HEK293 (cell line): ENCODE measurements around the gene LHX4.

Experiments used
- CTCF ChIA-PET: fragments of 350-600 bp; formaldehyde crosslinking; extraction: SDS; loops from one replicate; lab custom pipeline; 2021; ENCODE audit warnings: antibody characterized with exemption; lab: Yijun Ruan, JAX
- POLR2A ChIA-PET: fragments of 300-600 bp; formaldehyde crosslinking; extraction: SDS; loops from one replicate; lab custom pipeline; 2020; ENCODE audit warnings: antibody characterized with exemption, inconsistent platforms; lab: Yijun Ruan, JAX
- H3K27ac ChIP-seq: fragments of 200-500 bp; sonication (Bioruptor generic); 2 replicates; pipeline ENCODE4 v1.5.1; 2014; ENCODE audit warnings: low read depth, low read length, control low read depth, inconsistent platforms; ENCODE audit errors: extremely low read depth
- H3K36me3 ChIP-seq, 2 experiments: fragments of 200-500 bp in 1 of 2; sonication (Bioruptor generic) in 1 of 2; 1 replicate in 1 of 2; 2 replicates in 1 of 2; pipeline ENCODE4 v1.5.1; 2014 to 2017; ENCODE audit warnings: inconsistent platforms in 2 of 2, low read length in 2 of 2; ENCODE audit not compliant: control insufficient read depth in 2 of 2, insufficient read depth in 1 of 2
- H3K4me1 ChIP-seq: fragments of 200-500 bp; sonication (Bioruptor generic); 2 replicates; pipeline ENCODE4 v1.5.1; 2014; ENCODE audit warnings: mild to moderate bottlenecking, low read length, inconsistent platforms; ENCODE audit not compliant: control insufficient read depth, insufficient read depth
- H3K4me3 ChIP-seq: 2 replicates; pipeline ENCODE4 v1.5.1; 2011; ENCODE audit warnings: low read depth, mild to moderate bottlenecking, control low read depth, low read length, moderate library complexity
- H3K9me3 ChIP-seq: fragments of 200-500 bp; sonication (Bioruptor generic); 2 replicates; pipeline ENCODE4 v1.5.1; 2014; ENCODE audit warnings: low read depth, low read length, inconsistent platforms; ENCODE audit not compliant: control insufficient read depth, insufficient read depth
- BCL11B ChIP-seq: fragments of 450-650 bp; formaldehyde crosslinking; IDR thresholded peaks from 2 replicates; pipeline ENCODE4 v1.5.1; 2016; ENCODE audit warnings: low read depth, missing biosample characterization, missing genetic modification characterization
- EGR2 ChIP-seq: fragments of 450-650 bp; formaldehyde crosslinking; IDR thresholded peaks from 2 replicates; pipeline ENCODE4 v1.5.1; 2016; ENCODE audit warnings: low read depth, missing biosample characterization, missing genetic modification characterization
- GFI1B ChIP-seq: fragments of 450-650 bp; formaldehyde crosslinking; IDR thresholded peaks from 2 replicates; pipeline ENCODE4 v1.5.1; 2016; ENCODE audit warnings: missing biosample characterization, missing genetic modification characterization
- HOXC10 ChIP-seq: sonication (generic); formaldehyde crosslinking; IDR thresholded peaks from 2 replicates; pipeline ENCODE4 v1.8.1; 2023; ENCODE audit warnings: mild to moderate bottlenecking, missing genetic modification reagents
- KLF7 ChIP-seq: fragments of 450-650 bp; formaldehyde crosslinking; IDR thresholded peaks from 2 replicates; pipeline ENCODE4 v1.5.1; 2016; ENCODE audit warnings: missing biosample characterization, missing genetic modification characterization, borderline replicate concordance
- OVOL3 ChIP-seq: fragments of 450-650 bp; formaldehyde crosslinking; IDR thresholded peaks from 2 replicates; pipeline ENCODE4 v1.5.1; 2016; ENCODE audit warnings: missing biosample characterization, missing genetic modification characterization
- ZBTB48 ChIP-seq: fragments of 450-650 bp; formaldehyde crosslinking; IDR thresholded peaks from 2 replicates; pipeline ENCODE4 v1.5.1; 2016; ENCODE audit warnings: missing biosample characterization, missing genetic modification characterization
- ZFHX2 ChIP-seq: fragments of 450-650 bp; formaldehyde crosslinking; conservative IDR thresholded peaks from 2 replicates; pipeline ENCODE4 v1.5.1; 2016; ENCODE audit warnings: missing biosample characterization, missing genetic modification characterization
- ZFP69B ChIP-seq: fragments of 450-650 bp; formaldehyde crosslinking; IDR thresholded peaks from 2 replicates; pipeline ENCODE4 v1.5.1; 2016; ENCODE audit warnings: missing biosample characterization, missing genetic modification characterization
- ZNF132 ChIP-seq: fragments of 450-650 bp; formaldehyde crosslinking; IDR thresholded peaks from 2 replicates; pipeline ENCODE4 v1.5.1; 2017; ENCODE audit warnings: missing biosample characterization, missing genetic modification characterization, borderline replicate concordance
- ZNF138 ChIP-seq: fragments of 450-650 bp; formaldehyde crosslinking; IDR thresholded peaks from 2 replicates; pipeline ENCODE4 v1.5.1; 2016; ENCODE audit warnings: missing biosample characterization, missing genetic modification characterization, borderline replicate concordance
- ZNF157 ChIP-seq: fragments of 450-650 bp; formaldehyde crosslinking; IDR thresholded peaks from 2 replicates; pipeline ENCODE4 v1.5.1; 2016; ENCODE audit warnings: missing biosample characterization, missing genetic modification characterization
- ZNF184 ChIP-seq: fragments of 450-650 bp; IDR thresholded peaks from 2 replicates; pipeline ENCODE4 v1.5.1; 2018; ENCODE audit warnings: missing biosample characterization, mild to moderate bottlenecking, missing genetic modification characterization
- ZNF341 ChIP-seq: fragments of 450-650 bp; formaldehyde crosslinking; IDR thresholded peaks from 2 replicates; pipeline ENCODE4; 2016; ENCODE audit warnings: low read depth, missing biosample characterization, missing genetic modification characterization
- ZNF37A ChIP-seq: fragments of 450-650 bp; IDR thresholded peaks from 2 replicates; pipeline ENCODE4 v1.5.1; 2018; ENCODE audit warnings: missing biosample characterization, missing genetic modification characterization
- ZNF416 ChIP-seq: fragments of 450-650 bp; formaldehyde crosslinking; IDR thresholded peaks from 2 replicates; pipeline ENCODE4 v1.5.1; 2016; ENCODE audit warnings: missing biosample characterization, missing genetic modification characterization
- ZNF48 ChIP-seq: fragments of 450-650 bp; formaldehyde crosslinking; IDR thresholded peaks from 2 replicates; pipeline ENCODE4 v1.5.1; 2016; ENCODE audit warnings: missing biosample characterization, missing genetic modification characterization
- ZNF529 ChIP-seq: fragments of 450-650 bp; formaldehyde crosslinking; IDR thresholded peaks from 2 replicates; pipeline ENCODE4 v1.5.1; 2017; ENCODE audit warnings: missing genetic modification characterization, missing biosample characterization; ENCODE audit not compliant: insufficient replicate concordance
- ZNF544 ChIP-seq: fragments of 450-650 bp; formaldehyde crosslinking; IDR thresholded peaks from 2 replicates; pipeline ENCODE4 v1.5.0; 2017; ENCODE audit warnings: missing biosample characterization, missing genetic modification characterization
- ZNF549 ChIP-seq: fragments of 450-650 bp; IDR thresholded peaks from 2 replicates; pipeline ENCODE4 v1.5.1; 2018; ENCODE audit warnings: missing biosample characterization, missing genetic modification characterization, mild to moderate bottlenecking, inconsistent platforms, moderate library complexity
- ZNF658 ChIP-seq: fragments of 450-650 bp; formaldehyde crosslinking; IDR thresholded peaks from 2 replicates; pipeline ENCODE4; 2016; ENCODE audit warnings: missing biosample characterization, missing genetic modification characterization
- TF ChIP-seq, protein P1 (sequence below): fragments of 450-650 bp; formaldehyde crosslinking; optimal IDR thresholded peaks from 2 replicates; pipeline ENCODE3; 2016; ENCODE audit warnings: missing biosample characterization, mild to moderate bottlenecking, missing genetic modification characterization
- TF ChIP-seq, protein P2 (sequence below): fragments of 450-650 bp; formaldehyde crosslinking; IDR thresholded peaks from 2 replicates; pipeline ENCODE4 v1.5.1; 2016; ENCODE audit warnings: missing biosample characterization, missing genetic modification characterization
- TF ChIP-seq, protein P3 (sequence below): fragments of 450-650 bp; formaldehyde crosslinking; IDR thresholded peaks from 2 replicates; pipeline ENCODE4 v1.5.1; 2016; ENCODE audit warnings: missing biosample characterization, missing genetic modification characterization

LHX4 gene

DNA sequence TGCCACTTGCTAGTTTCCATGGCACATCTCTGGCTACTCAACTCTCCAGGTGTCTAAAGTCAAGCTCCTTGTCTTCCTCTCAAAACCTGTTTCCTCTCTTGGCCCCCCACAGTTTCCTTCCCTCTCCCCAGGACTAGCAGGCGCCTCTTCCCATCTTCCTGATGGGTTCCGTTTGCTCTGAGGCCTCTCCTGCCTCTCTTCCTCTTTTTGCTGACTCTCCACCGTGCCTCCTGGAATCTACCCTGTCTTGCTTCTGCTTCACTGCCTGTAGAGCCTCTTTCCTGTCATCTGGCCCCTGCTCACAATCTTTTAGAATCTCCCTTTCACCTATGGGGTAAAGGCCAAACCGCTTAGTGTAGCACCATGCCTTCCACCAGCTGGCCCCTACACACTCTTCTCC, 21.8 kb upstream of the LHX4 start:
- CTCF ChIA-PET = no interaction called here
- POLR2A ChIA-PET = no interaction called here
- TF ChIP-seq KLF7 (tag by site-specific recombination) (no peak), ZNF48 (no peak), ZNF184 (tag by site-specific recombination) (no peak), ZNF138 (tag by site-specific recombination) (no peak)

DNA sequence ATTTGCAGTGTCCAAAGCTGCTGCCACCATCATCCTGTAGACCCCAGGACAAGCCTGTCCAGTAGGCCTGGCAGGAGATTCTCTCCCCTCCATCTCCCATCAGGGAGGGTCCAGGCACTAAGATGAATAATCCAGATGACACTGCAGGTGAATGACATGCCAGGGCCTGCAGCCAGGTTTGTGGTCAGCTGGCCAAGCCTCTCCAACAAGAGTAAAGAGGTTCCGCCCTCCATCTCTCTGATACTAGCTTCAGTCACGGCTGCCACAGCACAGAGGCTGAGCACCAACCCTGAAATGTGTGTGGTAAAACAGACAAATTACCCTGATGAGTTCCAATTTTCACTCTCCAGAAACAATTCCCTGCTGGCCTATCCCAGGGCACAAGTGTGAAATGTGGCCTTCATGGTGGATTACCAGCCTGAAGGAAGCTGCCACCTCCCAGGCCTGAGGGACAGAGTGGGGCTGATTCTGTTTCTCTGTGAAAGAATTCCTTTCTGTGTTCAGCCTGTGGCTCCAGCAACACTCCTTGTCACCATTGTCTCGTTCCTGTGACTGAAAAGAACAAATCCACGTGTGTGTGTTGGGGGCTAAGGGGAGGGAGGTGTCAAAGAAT, 19.9 kb upstream of the LHX4 start:
- Histone ChIP-seq H3K4me1 (no peaks in the 10 kb centered on the region), H3K9me3 (no peaks in the 10 kb centered on the region), H3K27ac (no peak overlapping the region), H3K36me3 (no peaks in the 10 kb centered on the region), H3K4me3 (no peak overlapping the region)
- TF ChIP-seq, protein P1, sequence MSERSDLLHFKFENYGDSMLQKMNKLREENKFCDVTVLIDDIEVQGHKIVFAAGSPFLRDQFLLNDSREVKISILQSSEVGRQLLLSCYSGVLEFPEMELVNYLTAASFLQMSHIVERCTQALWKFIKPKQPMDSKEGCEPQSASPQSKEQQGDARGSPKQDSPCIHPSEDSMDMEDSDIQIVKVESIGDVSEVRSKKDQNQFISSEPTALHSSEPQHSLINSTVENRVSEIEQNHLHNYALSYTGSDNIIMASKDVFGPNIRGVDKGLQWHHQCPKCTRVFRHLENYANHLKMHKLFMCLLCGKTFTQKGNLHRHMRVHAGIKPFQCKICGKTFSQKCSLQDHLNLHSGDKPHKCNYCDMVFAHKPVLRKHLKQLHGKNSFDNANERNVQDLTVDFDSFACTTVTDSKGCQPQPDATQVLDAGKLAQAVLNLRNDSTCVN (tag by site-specific recombination) = no peak
- TF ChIP-seq ZNF658 (tag by site-specific recombination) (no peak), BCL11B (no peak), ZNF529 (tag by site-specific recombination) (no peak), ZFP69B (tag by site-specific recombination) (no peak)
- ChIA-PET CTCF (interaction anchor here (1.0 to 1.2 kb wide), 3 partner anchors 22 to 43 kb away, joined by 3 to 9 read pairs (median 4); no protein-coding TSS in a partner anchor), POLR2A (interaction anchor here (1.3 kb wide), 1 partner anchor 21 kb away, joined by 3 read pairs; no protein-coding TSS in a partner anchor)

More for the DNA sequence above, 21.8 kb upstream of the LHX4 start:
- Histone ChIP-seq H3K4me3 (no peak overlapping the region), H3K27ac (no peak overlapping the region), H3K4me1 (no peaks in the 10 kb centered on the region), H3K36me3 (no peaks in the 10 kb centered on the region), H3K9me3 (no peaks in the 10 kb centered on the region)

DNA sequence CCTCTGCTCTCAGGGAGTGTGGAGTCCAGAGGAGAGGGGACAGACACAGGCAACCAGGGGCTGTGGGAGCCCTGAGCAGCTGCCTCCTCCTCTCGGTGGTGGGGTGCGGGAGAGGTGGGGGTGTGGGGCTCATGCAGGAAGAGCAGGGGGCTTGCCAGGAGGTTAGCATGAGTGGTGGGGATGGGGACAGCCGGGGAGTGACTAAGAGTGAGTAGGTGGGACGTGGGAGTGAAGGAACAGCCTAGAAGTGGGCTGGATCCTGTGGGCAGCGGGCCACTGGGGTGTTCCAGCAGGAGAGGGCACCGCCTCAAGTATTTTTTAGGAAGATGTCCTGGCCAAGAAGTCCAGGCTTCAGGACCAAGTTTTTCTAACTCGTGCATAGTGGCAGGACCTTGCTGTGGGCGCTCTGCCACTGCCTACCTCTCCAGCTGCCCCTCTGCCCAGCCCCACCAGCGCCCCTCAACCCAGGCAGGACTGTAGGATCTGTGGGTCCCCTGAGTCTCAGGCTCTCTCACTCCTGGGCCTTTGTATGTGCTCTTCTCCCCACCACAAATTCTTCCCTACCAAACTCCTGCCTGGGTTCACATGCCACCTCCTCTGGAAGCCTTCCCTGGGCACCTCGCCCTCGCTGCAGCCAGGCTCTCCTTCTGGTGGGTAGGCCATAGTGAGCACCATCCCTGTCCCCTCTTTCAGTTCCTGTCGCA, 18.8 kb upstream of the LHX4 start:
- no peak overlapping the region for H3K4me3 ChIP-seq
- TF ChIP-seq ZNF37A (tag by site-specific recombination) (no peak), GFI1B (tag by site-specific recombination) (no peak), ZNF549 (no peak), ZNF341 (tag by site-specific recombination) (peak; percentile 29; the same call in 1 of the 2 replicates), ZFHX2 (tag by site-specific recombination) (peak; percentile 97), EGR2 (tag by site-specific recombination) (peak; percentile 96)
- H3K36me3 ChIP-seq = no peaks in the 10 kb centered on the region
- no peaks in the 10 kb centered on the region for H3K9me3 ChIP-seq
- ChIA-PET POLR2A (no interaction called here), CTCF (interaction anchor here (1.0 to 1.2 kb wide), 2 partner anchors 32 to 42 kb away, joined by 3 to 4 read pairs; no protein-coding TSS in a partner anchor)
- no peaks in the 10 kb centered on the region for H3K4me1 ChIP-seq
- no peak overlapping the region for H3K27ac ChIP-seq

DNA sequence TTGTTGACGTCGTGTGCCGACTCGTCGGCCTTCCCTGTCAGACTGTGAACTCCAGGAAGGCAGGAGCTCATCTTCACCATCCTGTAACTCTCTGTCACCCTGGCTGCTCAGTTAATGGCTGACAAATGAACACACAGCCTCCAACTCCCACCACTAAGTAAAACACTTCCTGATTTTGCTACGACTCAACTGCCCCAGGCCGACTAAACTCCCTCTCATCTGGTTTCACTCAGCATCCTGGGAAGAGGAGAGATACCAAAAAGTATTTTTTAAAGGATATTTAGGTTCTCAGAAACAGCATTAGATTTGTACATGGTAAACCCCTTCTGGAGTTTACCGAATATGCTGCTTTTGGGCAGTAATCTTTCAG, 18.2 kb upstream of the LHX4 start:
- Histone ChIP-seq H3K4me3 (no peak overlapping the region), H3K9me3 (no peaks in the 10 kb centered on the region), H3K4me1 (no peaks in the 10 kb centered on the region), H3K27ac (no peak overlapping the region), H3K36me3 (no peaks in the 10 kb centered on the region)
- ChIA-PET CTCF (interaction anchor here (1.2 kb wide), 1 partner anchor 32 kb away, joined by 3 read pairs; no protein-coding TSS in a partner anchor), POLR2A (no interaction called here)
- TF ChIP-seq ZNF157 (tag by site-specific recombination) (no peak), HOXC10 (CRISPR knock-in tag) (no peak), ZNF416 (tag by site-specific recombination) (no peak), ZBTB48 (tag by site-specific recombination) (no peak), ZNF544 (no peak), ZNF529 (tag by site-specific recombination) (no peak), OVOL3 (no peak), ZNF132 (tag by site-specific recombination) (no peak)
- TF ChIP-seq, protein P2, sequence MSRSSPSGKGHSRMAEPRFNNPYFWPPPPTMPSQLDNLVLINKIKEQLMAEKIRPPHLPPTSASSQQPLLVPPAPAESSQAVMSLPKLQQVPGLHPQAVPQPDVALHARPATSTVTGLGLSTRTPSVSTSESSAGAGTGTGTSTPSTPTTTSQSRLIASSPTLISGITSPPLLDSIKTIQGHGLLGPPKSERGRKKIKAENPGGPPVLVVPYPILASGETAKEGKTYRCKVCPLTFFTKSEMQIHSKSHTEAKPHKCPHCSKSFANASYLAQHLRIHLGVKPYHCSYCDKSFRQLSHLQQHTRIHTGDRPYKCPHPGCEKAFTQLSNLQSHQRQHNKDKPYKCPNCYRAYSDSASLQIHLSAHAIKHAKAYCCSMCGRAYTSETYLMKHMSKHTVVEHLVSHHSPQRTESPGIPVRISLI (tag by site-specific recombination) = no peak
- TF ChIP-seq, protein P3, sequence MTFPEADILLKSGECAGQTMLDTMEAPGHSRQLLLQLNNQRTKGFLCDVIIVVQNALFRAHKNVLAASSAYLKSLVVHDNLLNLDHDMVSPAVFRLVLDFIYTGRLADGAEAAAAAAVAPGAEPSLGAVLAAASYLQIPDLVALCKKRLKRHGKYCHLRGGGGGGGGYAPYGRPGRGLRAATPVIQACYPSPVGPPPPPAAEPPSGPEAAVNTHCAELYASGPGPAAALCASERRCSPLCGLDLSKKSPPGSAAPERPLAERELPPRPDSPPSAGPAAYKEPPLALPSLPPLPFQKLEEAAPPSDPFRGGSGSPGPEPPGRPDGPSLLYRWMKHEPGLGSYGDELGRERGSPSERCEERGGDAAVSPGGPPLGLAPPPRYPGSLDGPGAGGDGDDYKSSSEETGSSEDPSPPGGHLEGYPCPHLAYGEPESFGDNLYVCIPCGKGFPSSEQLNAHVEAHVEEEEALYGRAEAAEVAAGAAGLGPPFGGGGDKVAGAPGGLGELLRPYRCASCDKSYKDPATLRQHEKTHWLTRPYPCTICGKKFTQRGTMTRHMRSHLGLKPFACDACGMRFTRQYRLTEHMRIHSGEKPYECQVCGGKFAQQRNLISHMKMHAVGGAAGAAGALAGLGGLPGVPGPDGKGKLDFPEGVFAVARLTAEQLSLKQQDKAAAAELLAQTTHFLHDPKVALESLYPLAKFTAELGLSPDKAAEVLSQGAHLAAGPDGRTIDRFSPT = no peak
